GM18861 (cell line): Measurements from ENCODE around the gene GPA33.

Experiments
- ATAC-seq: cut with Tn5 transposase; IDR thresholded peaks from one replicate; pipeline ENCODE4 v1.9.1; 2021; ENCODE audit not compliant: unreplicated experiment

GPA33 gene

DNA sequence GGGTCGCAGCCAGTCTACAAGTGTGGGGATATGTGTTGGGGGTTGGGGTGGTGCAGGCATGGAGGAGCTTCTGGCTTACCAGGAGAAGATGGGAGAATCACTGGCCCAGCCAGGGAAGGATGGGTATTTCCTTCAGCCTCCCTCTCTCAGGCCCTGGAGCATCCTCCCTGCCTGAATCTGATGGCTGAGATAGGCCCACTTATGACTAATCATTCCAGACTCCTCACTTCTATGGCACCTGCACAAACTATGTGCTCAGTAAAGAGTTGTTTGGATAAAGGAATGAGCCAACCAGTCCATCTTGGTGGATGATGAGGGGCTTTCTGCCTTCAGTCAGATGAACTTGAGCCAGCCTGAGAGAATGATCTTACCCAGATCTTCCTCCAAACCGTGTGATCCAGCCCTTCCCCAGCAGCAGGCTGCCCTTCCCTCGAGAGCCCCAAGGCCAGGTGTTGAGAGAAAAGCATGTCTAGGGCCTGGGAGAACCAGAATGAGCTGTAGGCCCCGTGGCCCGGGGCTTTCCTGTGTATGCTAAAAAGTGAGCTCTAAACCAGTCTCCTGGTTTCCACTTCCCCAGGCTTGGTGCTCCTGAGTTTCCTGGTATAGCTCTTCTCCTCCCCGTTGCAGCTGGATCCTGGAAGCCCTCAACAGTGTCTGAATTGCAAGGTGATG lies 1.3 kb downstream of the GPA33 start:
- ATAC-seq: no peak

DNA sequence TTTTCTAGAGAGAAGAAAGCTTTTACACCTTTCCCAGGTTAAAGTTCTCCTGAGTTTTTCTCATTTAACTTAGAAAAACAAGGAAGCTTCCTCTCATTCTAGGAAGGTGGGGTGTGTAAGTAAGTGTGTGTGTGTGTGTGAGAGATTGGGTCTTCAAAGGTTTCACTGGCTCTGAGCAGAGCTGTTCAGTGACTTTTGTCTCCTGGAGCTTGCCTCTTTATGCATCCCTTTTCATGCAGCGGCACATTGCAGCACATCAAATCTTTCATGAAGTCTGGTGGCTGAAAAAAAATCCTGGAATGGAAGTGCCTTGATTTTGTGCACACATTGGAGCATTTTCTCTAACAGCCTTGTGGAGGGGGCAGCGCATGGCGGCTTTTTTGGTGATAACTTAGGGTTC lies 3.4 kb downstream of the GPA33 start:
- no peak for ATAC-seq

- ATAC-seq: no peak
Observed at GRCh38 chr1:167086033-167086432, 4.1 kb downstream of the GPA33 start.

- no peak for ATAC-seq
Observed at GRCh38 chr1:167084757-167085156, 5.4 kb downstream of the GPA33 start.

DNA sequence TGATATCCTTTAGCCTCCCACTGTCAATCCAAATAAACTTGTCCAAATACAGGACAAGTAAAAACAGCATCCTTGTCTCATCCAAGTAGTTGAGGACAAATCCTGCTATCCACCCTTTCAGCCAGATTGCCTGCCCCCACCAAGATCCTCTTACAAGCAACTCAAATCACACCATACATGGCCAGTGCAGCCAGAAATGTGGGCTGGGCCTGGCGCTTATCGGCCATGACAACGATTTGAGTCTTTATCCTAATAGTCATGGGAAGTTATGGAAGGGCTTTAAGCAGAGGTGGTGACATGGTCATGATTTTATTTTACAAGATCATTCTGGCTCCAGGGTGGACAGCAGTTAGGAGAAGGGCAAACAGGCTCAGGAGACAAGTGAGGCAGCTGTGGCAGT lies 6.3 kb downstream of the GPA33 start:
- no peak for ATAC-seq

DNA sequence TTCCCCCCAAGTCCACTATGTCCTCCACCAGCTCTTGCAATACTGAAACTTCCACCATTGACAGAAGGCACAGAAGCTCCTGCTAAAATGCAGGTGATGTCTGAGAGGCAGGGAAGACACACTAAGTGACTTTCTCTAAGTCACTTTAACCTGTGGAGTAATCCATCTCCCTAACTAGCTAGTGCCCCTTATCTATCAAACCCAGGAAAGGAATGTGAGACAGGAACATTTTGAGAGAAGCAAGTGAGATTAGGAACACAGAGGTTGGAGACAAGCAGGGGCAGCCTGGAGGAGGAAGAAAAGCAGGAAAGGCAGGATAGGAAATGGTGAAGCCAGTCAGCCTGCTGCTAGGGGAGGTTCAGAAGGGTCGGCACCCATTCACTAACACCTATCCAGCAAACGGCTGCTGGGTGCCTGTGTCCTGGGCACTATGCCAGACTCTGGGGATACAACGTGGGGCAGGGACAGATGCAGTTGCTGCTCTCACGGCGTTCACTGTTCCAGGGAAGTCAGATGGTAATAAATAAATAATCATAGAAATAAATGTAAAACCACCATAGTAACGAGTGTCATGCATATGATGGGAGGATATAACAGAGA lies 7.0 kb downstream of the GPA33 start:
- ATAC-seq: no peak

- no peak for ATAC-seq
Observed at GRCh38 chr1:167082511-167083027, 7.6 kb downstream of the GPA33 start.

GRCh38 chr1:167081594-167082156 lies 8.5 kb downstream of the GPA33 start:
- ATAC-seq: no peak

DNA sequence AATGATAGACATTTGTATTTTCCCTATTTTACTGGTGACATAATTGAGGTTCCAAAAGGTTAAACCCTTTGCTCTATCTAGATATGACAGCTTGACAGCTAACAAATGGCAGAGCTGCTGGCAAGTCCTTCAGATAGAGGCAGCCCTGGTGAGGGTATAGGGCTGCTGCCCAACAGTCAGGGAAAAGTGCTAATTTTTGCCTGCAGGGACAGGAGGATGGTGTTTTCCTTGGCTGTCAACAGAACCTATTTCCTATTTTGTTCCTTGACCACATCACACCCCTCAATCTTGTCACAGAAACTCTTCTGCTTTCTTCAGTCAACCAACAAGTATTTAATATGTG lies 12.3 kb downstream of the GPA33 start:
- no peak for ATAC-seq

- no peak for ATAC-seq
Observed at GRCh38 chr1:167077128-167077867, 12.9 kb downstream of the GPA33 start.

- ATAC-seq: no peak
Observed at GRCh38 chr1:167076136-167076710, 14.0 kb downstream of the GPA33 start.

DNA sequence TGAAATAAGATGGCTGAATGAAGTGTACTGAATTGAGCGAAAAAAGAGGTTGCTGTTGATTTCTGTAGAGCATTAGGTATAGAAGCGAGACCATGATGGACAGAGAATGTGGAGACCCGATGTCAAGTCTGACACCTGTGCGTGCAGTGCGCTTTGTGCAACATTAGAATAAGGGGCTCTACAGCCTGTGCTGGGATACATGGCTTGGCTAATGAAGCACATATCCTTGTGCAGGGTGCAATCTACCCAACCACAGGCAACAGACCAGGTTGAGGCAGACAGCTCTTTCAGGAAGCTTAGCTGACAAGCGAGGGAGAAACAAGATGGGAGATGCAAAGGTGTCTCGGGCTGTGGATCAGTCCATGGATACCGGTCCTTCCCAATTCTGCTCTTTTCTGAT lies 18.9 kb downstream of the GPA33 start:
- ATAC-seq: no peak

DNA sequence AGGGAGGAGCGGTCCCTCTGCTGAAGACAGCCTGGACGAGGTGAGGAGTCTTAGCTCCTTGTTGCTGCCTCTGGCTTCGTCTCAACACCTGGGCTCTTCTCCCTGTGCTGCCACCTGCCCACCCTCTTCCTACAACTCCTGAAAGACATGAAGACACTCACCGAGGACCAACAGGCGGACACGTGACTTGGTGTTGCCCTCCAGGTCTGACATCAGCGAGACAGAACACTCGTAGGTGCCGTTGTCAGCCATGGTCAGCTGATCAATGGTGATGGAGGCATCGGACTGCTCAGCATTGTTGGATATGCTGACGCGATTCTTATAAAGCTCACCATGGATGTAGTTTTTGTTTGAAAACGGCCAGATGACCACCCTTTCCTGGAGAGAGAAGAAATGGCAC lies 21.4 kb downstream of the GPA33 start:
- ATAC-seq: no peak

DNA sequence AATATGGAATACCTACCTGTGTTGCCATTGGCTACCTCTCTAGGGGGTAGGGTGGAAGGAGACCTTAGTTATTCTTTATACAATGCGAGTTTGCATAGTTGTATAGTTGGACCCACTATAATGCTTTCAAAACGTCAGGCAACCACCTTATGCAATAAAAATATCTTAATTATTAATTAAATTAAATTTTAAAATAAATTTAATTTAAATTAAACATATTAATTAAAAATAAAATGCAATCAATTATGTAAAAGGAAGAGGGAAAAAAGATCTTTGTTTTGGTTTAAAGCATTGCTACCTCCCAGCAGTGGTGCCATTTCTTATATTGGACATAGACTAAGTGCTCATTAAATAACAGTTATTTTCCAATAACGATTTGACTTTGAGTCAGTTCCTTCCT lies 22.3 kb downstream of the GPA33 start:
- ATAC-seq: no peak

GRCh38 chr1:167066333-167067122 lies 23.6 kb downstream of the GPA33 start:
- peak; percentile 60 for ATAC-seq

DNA sequence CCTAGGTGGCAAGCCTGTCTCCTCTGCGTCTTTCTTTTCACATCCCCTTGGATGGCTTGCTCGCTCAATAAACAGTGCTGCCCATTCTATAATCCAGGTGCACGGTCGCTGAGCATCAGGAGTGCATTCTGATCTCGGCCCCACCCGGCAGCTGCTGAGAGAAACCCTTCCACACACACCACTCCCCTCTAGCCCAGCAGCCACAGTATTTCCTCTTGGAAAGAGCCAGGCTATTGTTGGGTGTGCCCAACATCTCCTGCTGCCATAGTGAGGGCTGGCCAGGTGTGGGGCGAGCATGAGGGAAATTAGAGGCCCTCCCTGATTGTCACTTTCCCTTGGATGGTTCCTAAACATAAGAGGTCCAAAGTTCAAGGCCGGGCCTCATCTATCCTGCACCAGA lies 24.7 kb downstream of the GPA33 start:
- ATAC-seq: no peak

DNA sequence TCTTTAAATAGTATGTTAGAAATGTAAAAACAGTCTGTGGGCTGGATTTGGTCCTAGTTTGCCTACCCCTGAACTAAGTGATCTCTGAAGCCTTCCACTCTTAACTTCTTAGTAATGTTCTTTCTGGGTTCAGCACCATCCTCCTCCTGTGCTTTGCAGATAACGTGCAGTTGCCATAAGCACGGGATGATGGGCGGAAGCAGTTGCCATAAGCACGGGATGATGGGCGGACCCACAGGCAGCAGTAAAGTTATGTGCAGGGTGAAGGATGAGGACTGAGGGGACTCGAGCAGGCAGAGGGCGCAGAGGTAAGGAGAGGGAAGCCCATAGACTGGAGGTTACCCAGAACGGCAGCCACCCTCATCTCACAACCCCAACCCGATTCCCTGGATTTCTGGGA lies 25.6 kb downstream of the GPA33 start:
- ATAC-seq: no peak

DNA sequence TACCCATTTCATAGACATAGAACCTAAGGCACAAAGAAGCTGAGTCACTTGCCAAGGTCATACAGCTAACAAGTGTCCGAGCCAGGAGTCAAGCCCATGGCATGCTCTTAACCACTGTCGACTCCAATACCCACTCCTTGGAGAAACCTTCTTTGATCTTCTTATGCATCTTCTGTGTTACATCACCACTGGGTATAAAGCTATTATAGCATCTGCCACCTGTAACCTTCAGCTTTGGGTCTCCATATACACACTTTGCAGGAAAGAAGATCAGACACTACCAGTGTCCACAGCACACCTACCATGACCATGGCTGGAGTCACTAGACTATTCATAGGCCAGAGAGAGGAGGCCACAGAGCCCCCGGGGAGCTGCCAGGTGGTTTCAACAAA lies 29.1 kb downstream of the GPA33 start:
- ATAC-seq: no peak

DNA sequence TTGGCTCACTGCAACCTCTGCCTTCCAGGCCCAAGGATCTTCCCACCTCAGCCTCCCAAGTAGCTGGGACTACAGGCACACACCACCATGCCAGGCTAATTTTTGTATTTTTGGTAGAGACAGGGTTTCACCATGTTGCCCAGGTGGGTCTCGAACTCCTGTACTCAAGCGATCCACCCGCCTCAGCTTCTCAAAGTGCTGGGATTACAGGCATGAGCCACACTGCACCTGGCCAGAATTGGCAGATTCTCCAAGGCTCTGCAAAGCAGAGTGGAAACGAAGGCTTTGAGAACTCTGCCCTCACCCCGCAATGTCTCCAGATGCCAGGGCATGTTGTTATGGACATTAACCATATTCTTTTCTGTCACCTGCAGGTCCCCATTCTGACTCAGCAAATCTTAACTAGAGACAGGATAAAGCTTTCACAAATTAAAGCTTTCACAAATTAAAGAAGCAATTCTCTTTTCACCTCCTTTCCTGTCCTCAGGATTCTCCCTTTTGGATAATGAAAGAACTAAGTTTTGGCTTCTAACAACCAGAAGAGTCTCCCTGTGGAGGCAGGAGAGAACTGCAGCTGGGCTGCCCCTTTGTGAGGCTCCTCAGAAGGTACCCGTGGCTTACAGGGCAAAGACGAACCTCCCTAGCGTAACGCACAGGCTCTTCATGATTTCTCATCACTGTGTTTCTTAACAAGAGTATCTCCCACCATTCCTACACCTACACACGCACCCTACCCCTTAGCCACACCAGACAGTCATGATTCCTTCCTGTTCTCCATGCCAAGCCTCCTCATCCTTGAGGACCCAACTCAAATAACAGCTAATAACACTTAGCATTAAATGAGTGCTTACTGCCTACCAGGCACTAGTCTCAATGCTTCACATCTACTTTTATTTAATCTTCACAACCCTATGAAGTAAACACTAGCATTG lies 29.8 kb downstream of the GPA33 start:
- no peak for ATAC-seq

GRCh38 chr1:167059809-167060107 lies 30.4 kb downstream of the GPA33 start:
- no peak for ATAC-seq
